Natural killer cell (primary cell): ENCODE data around the gene AVP. TPM values are rescaled to one million over a fixed set of nuclear protein-coding genes. Genes with fewer than 3 reads are reported as not detected.
"Not testable (repeated sequence)": the region's sequence is repeated elsewhere in the genome, so short reads cannot be mapped to it uniquely, and the experiment has no call there.

Experiments
- ATAC-seq, 3 donors: fragments of 150-1000 bp in 2 of 3; fragments of 200-7000 bp in 1 of 3; cut with Tn5 transposase; 1 replicate in 1 of 3; 2 replicates in 2 of 3; pipeline ENCODE4 v1.10.0; 2021; ENCODE audit warnings: mild to moderate bottlenecking in 2 of 3, moderate library complexity in 2 of 3
- DNase-seq, 2 donors: peaks; one replicate each; pipeline versions ENCODE4 v3.0.0 to v3.0.0-alpha.2; 2013 to 2021; ENCODE audit warnings: mixed read lengths in 1 of 2
- H3K27ac ChIP-seq: one replicate; pipeline ENCODE4 v1.5.1; 2013; ENCODE audit warnings: mild to moderate bottlenecking, low read length
- H3K27me3 ChIP-seq: one replicate; pipeline ENCODE4 v1.6.1; 2013; ENCODE audit warnings: low read length; ENCODE audit not compliant: control insufficient read depth, insufficient read depth
- H3K36me3 ChIP-seq: one replicate; pipeline ENCODE4 v1.6.1; 2013; ENCODE audit warnings: low read length; ENCODE audit not compliant: control insufficient read depth, insufficient read depth
- H3K4me1 ChIP-seq: one replicate; pipeline ENCODE4 v1.6.1; 2013; ENCODE audit warnings: low read length; ENCODE audit not compliant: control insufficient read depth, insufficient read depth
- H3K4me3 ChIP-seq: one replicate; pipeline ENCODE4 v1.5.1; 2013; ENCODE audit warnings: low read length
- H3K9me3 ChIP-seq: one replicate; pipeline ENCODE4 v1.6.1; 2013; ENCODE audit warnings: low read length; ENCODE audit not compliant: control insufficient read depth, insufficient read depth
- H3K27ac Mint-ChIP-seq, 2 donors: one replicate each; pipeline ENCODE4 v1.8.0; 2022; ENCODE audit warnings: mild to moderate bottlenecking in 2 of 2, mixed read lengths in 2 of 2, moderate library complexity in 1 of 2
- H3K27me3 Mint-ChIP-seq, 2 donors: one replicate each; pipeline ENCODE4 v1.8.0; 2022; ENCODE audit warnings: low read depth in 2 of 2, mixed read lengths in 2 of 2
- H3K36me3 Mint-ChIP-seq: one replicate; pipeline ENCODE4 v1.8.0; 2022; ENCODE audit warnings: mixed read lengths
- H3K4me1 Mint-ChIP-seq, 2 donors: one replicate each; pipeline ENCODE4 v1.8.0; 2022; ENCODE audit warnings: mixed read lengths in 2 of 2
- H3K4me3 Mint-ChIP-seq: one replicate; pipeline ENCODE4 v1.8.0; 2022; ENCODE audit warnings: mild to moderate bottlenecking, moderate library complexity, mixed read lengths
- H3K9me3 Mint-ChIP-seq, 2 donors: one replicate each; pipeline ENCODE4 v1.8.0; 2022; ENCODE audit warnings: mixed read lengths in 2 of 2
- WGBS: methylation state at CpG from one replicate; pipeline ENCODE4 v1.1.7; 2013; ENCODE audit warnings: missing lambda C conversion rate; ENCODE audit not compliant: insufficient coverage; 5-methylcytosine and 5-hydroxymethylcytosine counted together
- intact Hi-C: fragments of 100-400 bp; cut with micrococcal nuclease; formaldehyde crosslinking; loops from one replicate; pipeline ENCODE4 v1.14.2; 2022
- total RNA-seq, 4 donors: library from RNA; stranded (reverse); fragments of 120-200 nt in 1 of 4; gene quantifications; one replicate each; pipeline versions ENCODE4 v1.2.3 to v1.2.4, GENCODE V29; 2013 to 2022
- TF ChIP-seq, protein P1 (sequence below): fragments of 200-600 bp; IDR thresholded peaks from one replicate; pipeline ENCODE4 v1.8.0; 2022; ENCODE audit warnings: antibody characterized with exemption

AVP gene
- total RNA-seq, 3 donors from 2014 or later (not counting 1 experiment from before 2014, with no cell fraction given) = not detected

DNA sequence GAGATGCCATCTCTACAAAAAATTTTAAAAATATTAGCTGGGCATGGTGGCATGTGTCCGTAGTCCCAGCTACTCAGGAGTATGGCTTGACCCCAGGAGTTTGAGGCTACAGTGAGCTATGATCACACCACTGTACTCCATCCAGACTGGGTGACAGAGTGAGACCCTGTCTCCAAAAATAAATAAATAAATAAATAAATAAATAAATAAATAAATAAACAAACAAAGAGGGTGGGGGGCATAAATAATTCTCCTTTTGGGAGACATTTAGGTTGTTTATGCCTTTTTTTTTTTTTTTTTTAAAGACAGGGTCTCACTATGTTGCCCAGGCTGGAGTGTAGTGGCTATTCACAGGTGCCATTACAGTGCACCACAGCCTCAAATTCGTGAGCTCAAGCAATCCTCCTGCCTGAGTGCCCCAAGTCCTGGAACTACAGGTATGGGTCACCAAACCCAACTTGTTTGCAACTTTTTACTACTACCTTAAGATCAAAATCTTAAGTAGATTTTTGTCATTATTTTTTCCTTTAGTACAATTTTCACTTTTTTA lies 45.6 kb upstream of the AVP start:
- Histone ChIP-seq H3K36me3 (no peaks in the 10 kb centered on the region), H3K4me3 (no peak overlapping the region), H3K4me1 (no peaks in the 10 kb centered on the region), H3K27me3 (no peaks in the 10 kb centered on the region), H3K27ac (no peak overlapping the region), H3K9me3 (no peaks in the 10 kb centered on the region)
- TF ChIP-seq, protein P1, sequence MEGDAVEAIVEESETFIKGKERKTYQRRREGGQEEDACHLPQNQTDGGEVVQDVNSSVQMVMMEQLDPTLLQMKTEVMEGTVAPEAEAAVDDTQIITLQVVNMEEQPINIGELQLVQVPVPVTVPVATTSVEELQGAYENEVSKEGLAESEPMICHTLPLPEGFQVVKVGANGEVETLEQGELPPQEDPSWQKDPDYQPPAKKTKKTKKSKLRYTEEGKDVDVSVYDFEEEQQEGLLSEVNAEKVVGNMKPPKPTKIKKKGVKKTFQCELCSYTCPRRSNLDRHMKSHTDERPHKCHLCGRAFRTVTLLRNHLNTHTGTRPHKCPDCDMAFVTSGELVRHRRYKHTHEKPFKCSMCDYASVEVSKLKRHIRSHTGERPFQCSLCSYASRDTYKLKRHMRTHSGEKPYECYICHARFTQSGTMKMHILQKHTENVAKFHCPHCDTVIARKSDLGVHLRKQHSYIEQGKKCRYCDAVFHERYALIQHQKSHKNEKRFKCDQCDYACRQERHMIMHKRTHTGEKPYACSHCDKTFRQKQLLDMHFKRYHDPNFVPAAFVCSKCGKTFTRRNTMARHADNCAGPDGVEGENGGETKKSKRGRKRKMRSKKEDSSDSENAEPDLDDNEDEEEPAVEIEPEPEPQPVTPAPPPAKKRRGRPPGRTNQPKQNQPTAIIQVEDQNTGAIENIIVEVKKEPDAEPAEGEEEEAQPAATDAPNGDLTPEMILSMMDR = no peak
- intact Hi-C loops = no loop called here
- WGBS = 84% methylated on average over 2 of the region's 2 CpGs
- Mint-ChIP-seq H3K27ac (no peak overlapping the region), H3K36me3 (no peaks in the 10 kb centered on the region), H3K27me3 (no peaks in the 10 kb centered on the region), H3K9me3 (no peaks in the 10 kb centered on the region), H3K4me3 (no peak overlapping the region), H3K4me1 (peaks cover 0 to 3% of the 10 kb centered on the region in 2 donors)
- ATAC-seq (no peak), DNase-seq (no peak)

DNA sequence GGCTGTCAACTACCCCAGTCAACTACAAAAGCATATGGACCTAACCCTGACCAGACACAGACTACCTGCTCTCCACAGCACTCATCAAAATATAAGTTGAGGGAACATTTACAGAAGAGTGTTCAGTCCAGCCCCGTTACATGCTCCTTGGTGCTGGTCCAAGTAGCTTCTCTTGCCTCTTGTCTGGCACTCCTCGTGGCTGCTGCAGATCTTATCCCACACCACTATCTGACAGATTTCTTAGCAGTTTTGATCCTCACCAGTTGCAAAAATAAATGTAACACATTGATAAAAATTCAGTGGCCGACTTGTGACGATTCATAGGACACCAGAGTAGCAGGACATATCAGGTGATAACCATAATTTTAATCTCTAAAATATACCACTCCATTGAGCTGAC lies 44.6 kb upstream of the AVP start:
- no peak overlapping the region for H3K4me3 ChIP-seq
- ATAC-seq (no peak), DNase-seq (no peak)
- Mint-ChIP-seq H3K9me3 (no peaks in the 10 kb centered on the region), H3K4me3 (no peak overlapping the region), H3K36me3 (no peaks in the 10 kb centered on the region), H3K4me1 (no peaks in the 10 kb centered on the region), H3K27me3 (no peaks in the 10 kb centered on the region), H3K27ac (no peak overlapping the region)
- no peaks in the 10 kb centered on the region for H3K4me1 ChIP-seq
- intact Hi-C loops = no loop called here
- 75% methylated on average over 4 of the region's 4 CpGs for WGBS
- no peak overlapping the region for H3K27ac ChIP-seq
- H3K9me3 ChIP-seq = no peaks in the 10 kb centered on the region
- TF ChIP-seq, protein P1 = no peak
- no peaks in the 10 kb centered on the region for H3K27me3 ChIP-seq
- H3K36me3 ChIP-seq = no peaks in the 10 kb centered on the region

DNA sequence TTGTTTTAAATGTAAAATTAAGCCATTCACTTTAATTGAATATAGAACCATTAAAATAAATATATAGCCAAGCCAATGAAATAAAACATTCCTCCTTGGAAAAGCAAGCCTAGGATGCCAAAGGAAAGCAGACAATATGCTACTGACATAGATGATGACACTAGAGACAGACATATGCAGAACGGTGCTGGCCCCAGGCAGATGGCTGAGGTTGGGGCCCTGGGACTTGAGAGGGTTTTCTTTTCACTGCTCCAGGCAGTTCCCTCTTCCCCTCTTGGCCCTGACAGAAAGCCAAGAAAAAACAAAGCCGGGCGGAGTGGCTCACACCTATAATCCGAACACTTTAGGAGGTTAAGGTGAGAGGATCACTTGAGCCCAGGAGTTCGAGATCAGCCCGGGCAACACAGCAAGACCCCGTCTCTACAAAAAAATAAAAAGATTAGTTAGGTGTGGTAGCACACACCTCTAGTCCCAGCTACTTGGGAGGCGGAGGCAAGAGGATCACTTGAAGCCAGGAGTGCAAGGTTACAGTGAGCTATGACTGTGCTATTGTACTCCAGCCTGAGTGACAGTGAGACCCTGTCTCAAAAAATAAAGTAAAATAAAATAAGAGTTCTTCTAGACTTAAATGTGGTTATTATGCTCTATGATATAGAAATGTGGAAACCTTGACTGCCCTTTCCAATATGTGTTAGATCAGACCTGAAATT lies 43.9 kb upstream of the AVP start:
- 95% methylated on average over 8 of the region's 8 CpGs for WGBS
- Histone ChIP-seq H3K9me3 (no peaks in the 10 kb centered on the region), H3K27ac (no peak overlapping the region), H3K4me1 (no peaks in the 10 kb centered on the region), H3K27me3 (no peaks in the 10 kb centered on the region), H3K36me3 (no peaks in the 10 kb centered on the region), H3K4me3 (no peak overlapping the region)
- H3K4me3 Mint-ChIP-seq = no peak overlapping the region
- no peaks in the 10 kb centered on the region for H3K36me3 Mint-ChIP-seq
- DNase-seq (no peak), ATAC-seq (no peak)
- peaks cover 3 to 4% of the 10 kb centered on the region in 2 donors for H3K4me1 Mint-ChIP-seq
- TF ChIP-seq, protein P1 = no peak
- no peaks in the 10 kb centered on the region for H3K27me3 Mint-ChIP-seq
- H3K27ac Mint-ChIP-seq = no peak overlapping the region
- H3K9me3 Mint-ChIP-seq = no peaks in the 10 kb centered on the region
- intact Hi-C loops = no loop called here

DNA sequence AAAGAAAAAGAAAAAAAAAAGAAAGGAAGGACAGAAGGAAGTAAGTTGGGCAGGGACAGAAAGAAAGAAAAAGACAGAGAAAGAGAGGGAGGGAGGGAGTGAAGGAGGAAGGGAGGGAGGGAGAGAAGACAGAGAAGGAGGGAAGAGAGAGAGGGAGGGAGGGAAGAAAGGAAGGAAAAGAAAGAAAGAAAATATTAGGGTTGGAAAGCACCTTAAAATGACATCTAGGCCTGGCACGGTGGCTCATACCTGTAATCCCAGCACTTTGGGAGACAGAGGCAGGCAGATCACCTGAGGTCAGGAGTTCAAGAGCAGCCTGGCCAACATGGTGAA lies 42.0 kb upstream of the AVP start:
- Histone ChIP-seq H3K27me3 (no peaks in the 10 kb centered on the region), H3K9me3 (no peaks in the 10 kb centered on the region), H3K27ac (no peak overlapping the region), H3K36me3 (peaks cover 2% of the 10 kb centered on the region), H3K4me1 (no peaks in the 10 kb centered on the region), H3K4me3 (no peak overlapping the region)
- Mint-ChIP-seq H3K9me3 (no peaks in the 10 kb centered on the region), H3K4me1 (peaks cover 6 to 11% of the 10 kb centered on the region in 2 donors), H3K36me3 (no peaks in the 10 kb centered on the region), H3K4me3 (no peak overlapping the region), H3K27me3 (no peaks in the 10 kb centered on the region), H3K27ac (no peak overlapping the region)
- DNase-seq (no peak), ATAC-seq (no peak)
- WGBS = 96% methylated on average over 1 of the region's 1 CpG
- TF ChIP-seq, protein P1 = no peak
- intact Hi-C loops = no loop called here

DNA sequence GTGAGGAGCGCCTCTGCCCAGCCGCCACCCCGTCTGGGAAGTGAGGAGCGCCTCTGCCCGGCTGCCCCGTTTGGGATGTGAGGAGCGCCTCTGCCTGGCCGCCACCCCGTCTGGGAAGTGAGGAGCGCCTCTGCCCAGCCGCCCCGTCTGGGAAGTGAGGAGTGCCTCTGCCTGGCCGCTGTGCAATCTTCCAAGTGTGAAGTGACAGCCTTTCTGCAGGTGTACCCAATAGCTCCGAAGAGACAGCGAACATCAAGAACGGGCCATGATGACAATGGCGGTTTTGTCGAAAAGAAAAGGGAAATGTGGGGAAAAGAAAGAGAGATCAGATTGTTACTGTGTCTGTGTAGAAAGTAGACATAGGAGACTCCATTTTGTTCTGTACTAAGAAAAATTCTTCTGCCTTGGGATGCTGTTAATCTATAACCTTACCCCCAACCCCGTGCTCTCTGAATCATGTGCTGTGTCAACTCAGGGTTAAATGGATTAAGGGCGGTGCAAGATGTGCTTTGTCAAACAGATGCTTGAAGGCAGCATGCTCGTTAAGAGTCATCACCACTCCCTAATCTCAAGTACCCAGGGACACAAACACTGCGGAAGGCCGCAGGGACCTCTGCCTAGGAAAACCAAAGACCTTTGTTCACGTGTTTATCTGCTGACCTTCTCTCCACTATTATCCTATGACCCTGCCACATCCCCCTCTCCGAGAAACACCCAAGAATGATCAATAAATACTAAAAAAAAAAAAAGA lies 41.4 kb upstream of the AVP start:
- H3K9me3 Mint-ChIP-seq, H3K27me3 Mint-ChIP-seq, intact Hi-C loops, ATAC-seq, H3K27ac Mint-ChIP-seq, H3K36me3 Mint-ChIP-seq, H3K4me1 ChIP-seq, H3K9me3 ChIP-seq, H3K4me3 ChIP-seq, H3K36me3 ChIP-seq, H3K27ac ChIP-seq, H3K27me3 ChIP-seq, DNase-seq, H3K4me3 Mint-ChIP-seq: not testable (repeated sequence)
- peaks cover 7 to 11% of the 10 kb centered on the region in 2 donors for H3K4me1 Mint-ChIP-seq
- WGBS = 93% methylated on average over 18 of the region's 25 CpGs
